H1 (cell line): Measurements from ENCODE around the gene ELL. TPM values are rescaled to one million over a fixed set of nuclear protein-coding genes. Genes with fewer than 3 reads are reported as not detected.

Experiments
- CHD2 ChIP-seq: IDR thresholded peaks from 2 replicates; pipeline ENCODE4 v1.6.1; 2012; ENCODE audit warnings: low read length, improper control_type of control experiment
- CTCF ChIP-seq, 3 experiments: IDR thresholded peaks; 1 replicate in 2 of 3; 2 replicates in 1 of 3; pipeline versions ENCODE4 v1.5.1 to v1.6.1; 2011; ENCODE audit warnings: low read length in 3 of 3, mild to moderate bottlenecking in 3 of 3, inconsistent platforms in 2 of 3, low read depth in 1 of 3, moderate library complexity in 1 of 3; ENCODE audit not compliant: insufficient read depth in 1 of 3; ENCODE audit errors: control extremely low read depth in 1 of 3
- YY1 ChIP-seq: IDR thresholded peaks from 2 replicates; pipeline ENCODE4 v1.6.1; 2011; ENCODE audit warnings: low read depth, mild to moderate bottlenecking, low read length
- polyA plus RNA-seq, 7 experiments: library from polyadenylated mRNA; depleted of rRNA in 3 of 7; stranded (reverse) in 5 of 7; unstranded in 2 of 7; fragments of >200 nt in 5 of 7; fragments of 200-250 nt in 2 of 7; gene quantifications; 1 replicate in 5 of 7; 2 replicates in 1 of 7; 4 replicates in 1 of 7; pipeline versions ENCODE4 v1.2.1 to v1.2.3, GENCODE V29; 2011 to 2013; ENCODE audit warnings: missing spikeins in 2 of 7, mixed read lengths in 2 of 7
- total RNA-seq: library from RNA; stranded (reverse); fragmentation: NEBNext Ultra II Directional; extraction: Animal tissue kit (Norgen Biotek cat#: 25700); gene quantifications from 2 replicates; pipeline ENCODE4 v1.2.1, GENCODE V29; 2021

Gene ELL
- total and polyA plus RNA-seq, 2 of the 8 experiments (the other 6 are each of a cell fraction or from before 2014, with no cell fraction given) = 5.2 to 10.5 TPM

GRCh38 chr19:18442941-18443340 is 78.9 kb downstream of the ELL start (continued):
- TF ChIP-seq CTCF (IDR thresholded peaks at IDR 0.05; ENCODE audit: control extremely low read depth in 1 of 3, insufficient read depth in 1 of 3, low read depth in 1 of 3, low read length in 3 of 3) (no peak), YY1 (no peak), CHD2 (no peak)
